Measurements from ENCODE around the gene ATXN8OS.

GRCh38 chr13:70098669-70099068 is 9.0 kb upstream of the ATXN8OS start:
- TF ChIP-seq CTCF (IDR thresholded peaks at IDR 0.05 in 4 of 5, conservative IDR thresholded peaks at IDR 0.05 in 1 of 5) = no peak
- no peak for TF ChIP-seq POLR2A (IDR thresholded peaks at IDR 0.05)
